ENCODE results near the gene PTER. TPM values are rescaled to one million over a fixed set of nuclear protein-coding genes. Genes with fewer than 3 reads are reported as not detected.

The PTER gene
- total RNA-seq, 8 experiments from 2014 or later = 2.1 to 10.7 (median 3.5) TPM

DNA sequence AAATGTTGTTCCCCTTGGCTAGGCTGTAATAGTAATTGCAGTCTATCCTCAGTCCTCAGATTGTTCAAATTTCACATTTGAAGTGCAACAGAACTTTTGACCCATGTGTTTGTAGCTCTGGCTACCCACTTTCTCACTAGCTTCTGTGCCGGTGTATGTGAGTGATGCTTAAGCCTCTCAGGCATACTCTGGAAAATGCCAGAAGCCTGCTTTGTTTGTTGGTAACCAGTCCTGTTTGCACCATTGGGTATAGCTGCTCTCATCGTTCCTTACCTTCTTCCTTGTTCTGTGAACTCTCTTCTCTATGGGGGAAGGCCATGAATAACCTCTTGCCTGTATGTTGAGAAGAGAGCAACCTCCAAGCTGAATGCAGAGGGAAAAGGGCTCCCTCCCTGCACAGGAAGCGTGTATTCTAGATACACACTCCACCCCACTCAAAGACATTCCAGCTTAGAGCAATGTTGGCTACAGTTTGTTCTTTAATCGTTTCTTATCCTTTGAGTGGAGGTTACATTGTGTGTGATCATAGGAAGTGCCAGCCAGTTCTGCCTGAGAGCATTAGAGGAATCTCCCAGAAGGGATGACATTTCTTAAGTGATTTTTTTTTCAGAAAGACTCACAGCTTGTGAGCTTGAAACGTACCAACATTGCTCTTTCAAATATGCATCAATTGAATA lies 44.4 kb downstream of the PTER start:
- Histone ChIP-seq H3K4me3 (no peak overlapping the region), H3K4me1 (replicated peaks in 1 of 2) (peaks cover 0 to 6% of the 10 kb centered on the region in 2 donors), H3K27ac (no peak overlapping the region)
- in situ Hi-C loops (cut with MboI; ENCODE audit: low pct_unique_long_range_greater_than_20kb in 2 of 9, low sequenced_read_pairs in 9 of 9, unreplicated experiment in 9 of 9) = no loop called here
- WGBS, 10 experiments = 33 to 100% (median 79%) methylated on average over 1 to 4 of the region's 5 CpGs; no CpG with 5 or more reads in 1 of the 10 experiments
- peak in 2 of 8 experiments; percentile 42 to 68 for ATAC-seq (replicated peaks in 6 of 8)

DNA sequence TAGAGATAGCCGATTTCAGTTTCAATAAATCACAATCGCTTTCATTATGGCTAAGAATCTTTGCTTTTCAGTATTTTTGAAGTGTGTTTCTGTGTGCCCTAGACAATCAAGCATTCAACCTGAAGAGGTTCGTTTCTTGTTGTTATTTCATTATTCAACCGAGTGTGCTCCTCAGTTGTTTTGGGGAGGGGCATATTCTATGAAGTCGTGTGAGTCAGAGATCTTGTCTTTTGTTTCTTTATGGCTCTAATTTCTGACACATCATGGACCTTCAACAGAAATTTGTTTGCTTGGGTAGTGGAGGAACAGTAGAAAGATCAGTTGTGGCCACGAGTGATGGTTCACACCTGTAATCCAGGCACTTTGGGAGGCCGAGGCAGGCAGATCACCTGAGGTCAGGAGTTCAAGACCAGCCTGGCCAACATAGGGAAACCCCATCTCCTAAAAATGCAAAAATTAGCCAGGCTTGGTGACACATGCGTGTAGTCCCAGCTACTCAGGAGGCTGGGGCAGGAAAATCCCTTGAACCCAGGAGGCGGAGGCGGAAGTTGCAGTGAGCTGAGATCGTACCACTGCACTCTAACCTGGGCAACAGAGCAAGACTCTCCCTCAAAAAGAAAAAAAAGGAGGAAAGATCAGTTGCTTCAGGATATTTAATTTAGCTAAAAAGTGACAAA lies 46.6 kb downstream of the PTER start:
- no peak overlapping the region for H3K4me3 ChIP-seq
- ATAC-seq (replicated peaks in 6 of 8) = no peak
- 83 to 100% (median 93%) methylated on average over 1 to 10 of the region's 11 CpGs for WGBS, 10 experiments
- in situ Hi-C loops (cut with MboI; ENCODE audit: low pct_unique_long_range_greater_than_20kb in 2 of 9, low sequenced_read_pairs in 9 of 9, unreplicated experiment in 9 of 9) = no loop called here
- no peak overlapping the region for H3K27ac ChIP-seq
- peaks cover 0 to 6% of the 10 kb centered on the region in 2 donors for H3K4me1 ChIP-seq (replicated peaks in 1 of 2)

DNA sequence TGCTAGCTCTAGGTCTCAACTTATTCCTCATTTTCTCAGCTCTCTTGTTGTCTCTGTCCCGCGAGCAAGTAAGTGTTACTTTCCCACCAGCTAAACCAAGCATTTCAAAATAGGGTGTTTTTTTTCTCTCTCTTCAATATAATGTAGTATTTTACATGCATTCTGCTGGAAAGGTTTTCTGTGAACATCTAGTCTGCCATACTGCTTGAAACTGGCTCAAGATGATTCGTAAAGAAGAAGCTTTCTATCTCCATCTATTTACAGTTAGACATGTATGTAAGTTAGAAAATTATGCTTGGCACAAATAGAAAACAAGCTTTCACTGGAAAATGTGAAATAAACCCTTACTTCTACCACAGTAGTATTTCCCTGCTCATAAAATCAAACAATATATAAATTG lies 53.7 kb downstream of the PTER start:
- peaks cover 18 to 39% of the 10 kb centered on the region in 2 donors for H3K4me1 ChIP-seq (replicated peaks in 1 of 2)
- WGBS, 10 experiments = 62 to 100% (median 95%) methylated on average over 2 to 3 of the region's 3 CpGs

DNA sequence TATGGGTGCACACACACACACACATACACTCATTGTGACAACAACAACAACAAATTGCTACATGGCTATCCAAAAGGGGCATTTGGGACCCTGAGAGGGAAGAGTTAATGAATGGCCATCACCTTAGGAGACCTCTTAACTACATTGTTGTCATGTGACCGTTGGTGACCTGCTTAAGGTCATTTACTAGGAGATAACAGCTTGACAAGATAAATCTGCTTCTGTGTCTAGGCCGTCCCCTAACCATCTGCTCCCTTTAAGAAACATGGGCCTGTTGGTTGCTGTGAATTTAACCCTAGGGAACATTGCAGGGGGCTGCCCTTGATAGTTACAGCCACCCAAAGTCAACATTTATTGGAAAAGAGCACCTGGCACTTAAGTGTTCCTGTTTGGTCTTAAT lies 55.1 kb downstream of the PTER start:
- ATAC-seq (replicated peaks in 6 of 8) = peak in 5 of 8 experiments; percentile 28 to 79 (median 60)
- WGBS, 10 experiments = 20 to 100% (median 27%) methylated on average over 1 to 2 of the region's 2 CpGs; no CpG with 5 or more reads in 6 of the 10 experiments
- in situ Hi-C loops (cut with MboI; ENCODE audit: low pct_unique_long_range_greater_than_20kb in 2 of 9, low sequenced_read_pairs in 9 of 9, unreplicated experiment in 9 of 9) = no loop called here

More for the DNA sequence above, 53.7 kb downstream of the PTER start:
- in situ Hi-C loops (cut with MboI; ENCODE audit: low pct_unique_long_range_greater_than_20kb in 2 of 9, low sequenced_read_pairs in 9 of 9, unreplicated experiment in 9 of 9) = no loop called here
- Histone ChIP-seq H3K4me3 (no peak overlapping the region), H3K27ac (no peak overlapping the region)
- no peak for ATAC-seq (replicated peaks in 6 of 8)

DNA sequence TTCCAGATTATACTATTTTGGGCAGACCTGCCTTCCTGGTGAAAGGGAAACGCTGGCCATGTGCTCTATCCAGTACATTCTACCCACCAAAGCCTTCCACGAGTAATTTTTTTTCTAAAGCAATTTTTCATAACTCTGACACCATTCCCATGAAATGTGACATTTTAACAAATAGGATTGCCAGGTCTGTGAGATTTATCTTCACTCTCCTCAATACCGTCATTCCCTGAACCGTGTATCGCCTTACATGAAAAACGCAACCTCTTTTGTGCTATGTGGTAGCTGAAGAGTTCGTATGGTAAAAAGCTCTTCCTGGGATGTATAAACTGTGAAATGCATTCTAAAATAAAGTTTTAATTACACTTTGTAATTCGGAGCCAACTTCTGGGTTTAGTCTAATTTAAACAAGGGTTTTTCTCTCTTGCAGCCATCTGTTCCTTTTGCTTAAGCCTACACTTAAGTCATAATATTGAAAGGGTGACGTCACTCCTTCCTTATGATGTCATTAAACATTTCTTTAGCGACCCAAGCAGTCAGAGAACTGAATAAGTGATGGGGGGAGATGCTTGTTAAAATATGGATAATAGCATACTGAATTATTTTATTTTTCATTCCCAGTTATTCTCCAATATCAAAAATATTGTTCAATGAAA lies 57.2 kb downstream of the PTER start:
- no peak overlapping the region for H3K4me3 ChIP-seq
- peaks cover 18 to 39% of the 10 kb centered on the region in 2 donors for H3K4me1 ChIP-seq (replicated peaks in 1 of 2)
- no peak overlapping the region for H3K27ac ChIP-seq
- WGBS, 10 experiments = 59 to 86% (median 75%) methylated on average over 1 to 10 of the region's 10 CpGs; no CpG with 5 or more reads in 1 of the 10 experiments
- ATAC-seq (replicated peaks in 6 of 8) = peak in 5 of 8 experiments; percentile 20 to 80 (median 53)
- in situ Hi-C loops (cut with MboI; ENCODE audit: low pct_unique_long_range_greater_than_20kb in 2 of 9, low sequenced_read_pairs in 9 of 9, unreplicated experiment in 9 of 9) = no loop called here

More for the DNA sequence above, 55.1 kb downstream of the PTER start:
- Histone ChIP-seq H3K4me3 (no peak overlapping the region), H3K27ac (no peak overlapping the region), H3K4me1 (replicated peaks in 1 of 2) (peaks cover 18 to 39% of the 10 kb centered on the region in 2 donors)

DNA sequence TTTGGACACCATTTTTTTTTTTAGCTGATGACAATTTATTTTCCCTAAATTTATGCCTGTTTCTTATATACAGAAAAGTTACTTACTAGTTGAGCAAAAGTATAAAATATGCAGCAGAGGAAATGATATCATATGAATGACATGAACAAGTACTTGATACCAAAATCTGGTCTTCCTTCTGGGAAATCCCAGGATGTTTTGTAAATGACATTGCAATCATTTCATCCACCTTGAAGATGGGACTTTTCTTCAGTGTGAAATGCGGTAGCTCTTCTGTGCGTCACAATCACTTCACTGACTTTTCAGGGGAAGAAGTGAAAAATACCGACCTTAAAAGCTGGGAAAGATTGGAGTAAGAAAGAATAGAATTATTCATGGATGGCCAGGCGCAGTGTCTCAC lies 61.1 kb downstream of the PTER start:
- H3K4me3 ChIP-seq = no peak overlapping the region
- ATAC-seq (replicated peaks in 6 of 8) = no peak

DNA sequence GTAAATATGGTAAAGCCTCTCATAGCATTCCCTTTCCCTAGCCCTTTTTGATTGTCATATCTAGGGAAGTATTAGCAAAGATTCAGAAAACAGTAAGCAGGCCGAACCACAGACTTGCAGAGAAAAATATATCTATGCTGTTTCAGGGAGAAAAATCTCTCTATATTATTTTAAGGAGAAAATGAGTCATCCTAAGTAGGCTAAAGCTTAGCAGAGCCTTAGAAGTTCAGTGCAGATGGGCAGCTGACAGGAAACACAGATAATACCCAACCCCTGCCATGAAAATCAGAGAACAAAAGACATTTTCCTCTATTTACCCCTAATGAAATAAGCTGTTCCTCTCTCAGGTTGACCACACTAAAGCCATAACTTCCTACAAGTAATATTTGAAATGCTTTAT lies 68.4 kb downstream of the PTER start:
- H3K4me1 ChIP-seq (replicated peaks in 1 of 2) = peaks cover 0 to 5% of the 10 kb centered on the region in 2 donors
- no peak overlapping the region for H3K4me3 ChIP-seq
- H3K27ac ChIP-seq = no peak overlapping the region
- no peak for ATAC-seq (replicated peaks in 6 of 8)
- in situ Hi-C loops (cut with MboI; ENCODE audit: low pct_unique_long_range_greater_than_20kb in 2 of 9, low sequenced_read_pairs in 9 of 9, unreplicated experiment in 9 of 9) = no loop called here
- WGBS, 10 experiments = 80 to 100% (median 100%) methylated on average over 1 of the region's 1 CpG; no CpG with 5 or more reads in 3 of the 10 experiments

More for the DNA sequence above, 61.1 kb downstream of the PTER start:
- no peak overlapping the region for H3K27ac ChIP-seq
- in situ Hi-C loops (cut with MboI; ENCODE audit: low pct_unique_long_range_greater_than_20kb in 2 of 9, low sequenced_read_pairs in 9 of 9, unreplicated experiment in 9 of 9) = no loop called here
- H3K4me1 ChIP-seq (replicated peaks in 1 of 2) = peaks cover 0 to 17% of the 10 kb centered on the region in 2 donors
- WGBS, 10 experiments = 40 to 100% (median 86%) methylated on average over 1 to 4 of the region's 4 CpGs; no CpG with 5 or more reads in 2 of the 10 experiments

DNA sequence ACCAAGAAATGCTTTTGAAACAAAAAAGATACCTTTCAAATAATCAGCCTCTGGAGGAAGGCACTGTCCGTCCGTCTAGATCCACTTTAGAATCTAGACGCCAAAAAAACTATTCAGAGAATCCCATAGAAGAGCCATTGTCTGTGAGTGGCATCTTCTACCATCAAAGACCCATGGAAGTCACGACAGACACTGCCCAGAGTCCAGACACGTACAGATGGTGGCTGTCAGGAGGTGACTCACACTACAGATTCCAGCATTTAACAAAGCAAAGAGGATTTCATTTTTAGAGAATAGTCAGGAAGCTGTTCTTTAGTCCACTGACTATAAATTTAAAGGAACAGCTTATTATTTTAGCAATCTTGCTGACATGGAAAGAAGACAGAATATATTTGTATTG lies 73.2 kb downstream of the PTER start:
- peak in 5 of 8 experiments; percentile 56 to 76 (median 65) for ATAC-seq (replicated peaks in 6 of 8)
- H3K4me3 ChIP-seq = no peak overlapping the region
- in situ Hi-C loops (cut with MboI; ENCODE audit: low pct_unique_long_range_greater_than_20kb in 2 of 9, low sequenced_read_pairs in 9 of 9, unreplicated experiment in 9 of 9) = no loop called here
- H3K27ac ChIP-seq = no peak overlapping the region
- peaks cover 0 to 33% of the 10 kb centered on the region in 2 donors for H3K4me1 ChIP-seq (replicated peaks in 1 of 2)
- 40 to 94% (median 80%) methylated on average over 1 to 5 of the region's 5 CpGs; no CpG with 5 or more reads in 3 of the 10 experiments for WGBS, 10 experiments

DNA sequence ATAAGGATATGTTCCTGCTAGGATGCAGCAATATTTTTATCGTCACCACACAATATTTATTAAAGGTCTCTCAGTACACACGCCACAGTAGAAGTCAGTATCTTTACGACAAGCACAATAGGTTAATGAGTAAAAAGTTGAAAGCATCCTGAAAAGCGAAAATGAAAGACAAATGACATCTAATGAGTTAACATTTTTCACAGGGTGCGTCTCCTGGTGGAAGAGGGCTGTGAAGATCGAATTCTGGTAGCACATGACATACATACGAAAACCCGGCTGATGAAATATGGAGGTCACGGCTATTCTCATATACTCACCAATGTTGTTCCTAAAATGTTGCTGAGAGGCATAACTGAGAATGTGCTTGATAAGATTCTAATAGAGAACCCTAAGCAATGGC lies 74.0 kb downstream of the PTER start:
- peaks cover 0 to 33% of the 10 kb centered on the region in 2 donors for H3K4me1 ChIP-seq (replicated peaks in 1 of 2)
- H3K27ac ChIP-seq = no peak overlapping the region
- H3K4me3 ChIP-seq = no peak overlapping the region
- WGBS, 10 experiments = 79 to 97% (median 89%) methylated on average over 5 to 9 of the region's 9 CpGs; no CpG with 5 or more reads in 1 of the 10 experiments
- in situ Hi-C loops (cut with MboI; ENCODE audit: low pct_unique_long_range_greater_than_20kb in 2 of 9, low sequenced_read_pairs in 9 of 9, unreplicated experiment in 9 of 9) = no loop called here
- ATAC-seq (replicated peaks in 6 of 8) = no peak

DNA sequence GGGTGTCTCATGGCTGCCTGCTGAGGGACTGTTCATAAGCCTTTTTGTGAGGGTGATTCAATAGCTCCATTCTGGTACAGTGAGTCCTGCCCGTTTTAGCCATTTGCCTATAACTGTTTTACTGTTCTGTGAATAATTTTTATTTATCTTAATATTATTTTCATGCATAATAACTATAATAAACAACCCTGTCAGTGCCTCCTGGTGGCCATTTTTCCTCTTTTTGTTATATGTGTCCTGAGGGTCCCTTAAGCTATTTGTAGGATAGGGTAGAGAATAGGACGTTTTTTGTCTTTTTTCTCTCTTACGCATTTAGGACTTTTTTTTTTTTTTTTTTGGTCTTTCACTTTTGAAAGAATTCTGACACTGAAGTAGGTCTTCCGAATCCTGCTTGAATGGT lies 82.0 kb downstream of the PTER start:
- ATAC-seq (replicated peaks in 6 of 8) = no peak
- WGBS, 10 experiments = 0 to 85% (median 62%) methylated on average over 1 to 4 of the region's 4 CpGs
- H3K4me1 ChIP-seq (replicated peaks in 1 of 2) = peaks cover under 1 to 6% of the 10 kb centered on the region in 2 donors
- H3K4me3 ChIP-seq = no peak overlapping the region
- in situ Hi-C loops (cut with MboI; ENCODE audit: low pct_unique_long_range_greater_than_20kb in 2 of 9, low sequenced_read_pairs in 9 of 9, unreplicated experiment in 9 of 9) = no loop called here
- no peak overlapping the region for H3K27ac ChIP-seq

DNA sequence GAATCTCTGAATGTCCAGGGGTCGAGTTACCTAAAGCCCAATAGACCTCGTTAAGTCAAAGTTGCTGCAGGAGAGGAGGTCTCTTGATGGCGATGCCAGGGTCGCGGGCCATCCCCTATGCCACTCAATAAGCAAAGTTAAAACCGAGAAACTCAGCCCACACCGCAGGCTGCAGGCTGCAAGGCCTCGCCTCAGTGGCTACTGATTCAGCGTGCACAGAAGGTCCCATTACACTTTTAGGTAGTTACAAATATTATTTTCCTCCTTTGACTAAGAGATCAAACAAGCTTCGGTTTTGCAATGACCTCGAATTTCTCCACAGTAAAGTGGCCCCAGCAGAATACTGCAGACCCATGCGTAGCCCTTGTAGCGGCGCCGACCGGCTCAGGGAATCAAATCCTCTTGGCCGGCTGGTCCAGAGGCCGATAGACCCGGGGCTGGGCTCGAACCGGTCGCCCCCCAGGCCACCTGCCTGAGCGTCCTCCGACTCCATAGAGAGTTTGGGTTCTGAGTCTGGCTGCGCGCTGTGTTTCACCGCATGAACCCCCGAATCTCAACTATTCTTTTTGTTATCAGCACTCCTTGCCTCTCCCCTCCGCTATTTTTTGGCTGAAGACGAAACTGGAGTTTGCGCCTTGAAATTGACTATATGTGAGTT lies 82.6 kb downstream of the PTER start:
- ATAC-seq (replicated peaks in 6 of 8) = no peak
- 23 to 81% (median 57%) methylated on average over 2 to 18 of the region's 31 CpGs; no CpG with 5 or more reads in 1 of the 10 experiments for WGBS, 10 experiments

DNA sequence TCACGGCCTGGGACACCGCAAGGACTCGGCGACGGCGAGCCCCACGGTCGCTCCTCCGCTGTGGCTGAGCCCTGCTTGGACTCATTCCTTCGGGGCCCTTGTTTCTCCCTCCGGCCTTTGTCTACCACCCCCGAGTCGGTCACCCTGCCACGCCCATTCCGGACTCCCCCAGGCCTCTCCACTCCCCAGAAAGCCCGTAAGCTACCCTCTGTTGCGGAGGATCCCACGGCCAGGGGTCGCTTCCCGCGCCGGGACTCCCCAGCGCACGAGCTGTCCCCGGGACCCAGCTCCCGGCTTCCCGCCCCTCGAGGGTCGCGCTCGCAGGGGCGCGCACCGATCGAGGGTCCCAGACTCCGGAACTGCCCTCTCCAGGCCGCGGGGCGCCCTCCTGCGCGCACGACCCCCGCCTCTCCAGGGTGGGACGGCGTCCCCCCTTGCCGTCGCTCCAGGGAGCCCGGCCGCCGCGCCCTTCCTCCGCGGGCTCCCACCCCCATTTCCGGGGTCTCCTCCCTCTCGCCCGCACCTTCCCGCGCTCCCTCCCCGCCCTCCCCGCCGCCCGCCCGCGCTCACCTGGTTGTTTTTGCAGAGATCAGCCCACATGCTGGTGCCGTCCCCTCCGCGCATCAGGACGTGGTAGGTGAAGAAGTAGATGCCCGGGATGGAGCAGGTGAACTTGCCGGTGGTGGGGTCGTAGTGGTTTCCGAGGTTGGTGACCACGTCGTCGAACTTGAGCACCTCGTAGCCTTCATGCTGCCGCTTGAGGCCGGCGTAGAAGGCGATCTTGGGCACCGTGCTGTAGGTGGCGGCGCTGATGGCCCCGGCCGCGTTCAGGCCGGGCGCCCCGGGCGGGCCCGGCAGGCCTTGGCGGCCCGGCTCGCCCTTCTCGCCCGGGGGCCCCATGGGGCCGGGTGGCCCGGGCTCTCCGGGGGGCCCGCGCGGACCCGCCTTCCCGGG lies 83.4 kb downstream of the PTER start:
- in situ Hi-C loops (cut with MboI; ENCODE audit: low pct_unique_long_range_greater_than_20kb in 2 of 9, low sequenced_read_pairs in 9 of 9, unreplicated experiment in 9 of 9) = no loop called here
- ATAC-seq (replicated peaks in 6 of 8) = peak; percentile 15 to 45 (median 31)
- Histone ChIP-seq H3K27ac (no peak overlapping the region), H3K4me1 (replicated peaks in 1 of 2) (peaks cover 5 to 8% of the 10 kb centered on the region in 2 donors), H3K4me3 (peak overlapping the region; percentile 36 to 42 (median 41))
- 0 to 34% (median 4%) methylated on average over 6 to 32 of the region's 104 CpGs; no CpG with 5 or more reads in 6 of the 10 experiments for WGBS, 10 experiments

More for the DNA sequence above, 82.6 kb downstream of the PTER start:
- Histone ChIP-seq H3K4me3 (peak overlapping the region in 3 of 5 donors; percentile 39 to 42 (median 41)), H3K4me1 (replicated peaks in 1 of 2) (peaks cover 5 to 8% of the 10 kb centered on the region in 2 donors), H3K27ac (no peak overlapping the region)
- in situ Hi-C loops (cut with MboI; ENCODE audit: low pct_unique_long_range_greater_than_20kb in 2 of 9, low sequenced_read_pairs in 9 of 9, unreplicated experiment in 9 of 9) = no loop called here

All from motor neuron (in vitro differentiated cells).